Neural cell (in vitro differentiated cells): ENCODE measurements around the gene FABP1. TPM values are rescaled to one million over a fixed set of nuclear protein-coding genes. Genes with fewer than 3 reads are reported as not detected.

Experiments used
- H2AFZ ChIP-seq: fragments of 200-600, 300-800 bp; sonication (generic), shearing (Covaris generic); 2 replicates; pipeline ENCODE4 v1.6.0; 2014; ENCODE audit warnings: low read depth, mild to moderate bottlenecking, antibody characterized with exemption, low read length, moderate library complexity
- H3F3A ChIP-seq: fragments of 200-600 bp; shearing (Covaris generic); 2 replicates; pipeline ENCODE4 v1.6.1; 2016; ENCODE audit warnings: mild to moderate bottlenecking, moderate library complexity, mixed read lengths, antibody characterized with exemption, low read length; ENCODE audit not compliant: insufficient read depth, poor library complexity, severe bottlenecking
- H3K27ac ChIP-seq: fragments of 200-600, 300-800 bp; sonication (generic), shearing (Covaris generic); 2 replicates; pipeline ENCODE4 v1.5.1; 2014; ENCODE audit warnings: mild to moderate bottlenecking, low read length, moderate library complexity
- H3K27me3 ChIP-seq: fragments of 300-800, 200-600 bp; sonication (generic), shearing (Covaris generic); 2 replicates; pipeline ENCODE4 v1.6.0; 2014; ENCODE audit warnings: mild to moderate bottlenecking, low read depth, low read length, moderate library complexity; ENCODE audit not compliant: insufficient read depth
- H3K36me3 ChIP-seq: fragments of 300-800, 200-600 bp; sonication (generic), shearing (Covaris generic); 2 replicates; pipeline ENCODE4 v1.5.1; 2014; ENCODE audit warnings: mild to moderate bottlenecking, antibody characterized with exemption, low read length, moderate library complexity; ENCODE audit not compliant: insufficient read depth
- H3K4me2 ChIP-seq: fragments of 300-800, 200-600 bp; sonication (generic), shearing (Covaris generic); 2 replicates; pipeline ENCODE4 v1.6.0; 2014; ENCODE audit warnings: mild to moderate bottlenecking, low read length
- H3K4me3 ChIP-seq: fragments of 300-800, 200-600 bp; sonication (generic), shearing (Covaris generic); 2 replicates; pipeline ENCODE4 v1.5.1; 2014; ENCODE audit warnings: mild to moderate bottlenecking, low read length, moderate library complexity
- H3K79me2 ChIP-seq: fragments of 200-600 bp; shearing (Covaris generic); replicated peaks from 2 replicates; pipeline ENCODE4 v1.6.0; 2014; ENCODE audit warnings: mild to moderate bottlenecking, low read length, moderate library complexity; ENCODE audit not compliant: insufficient read depth
- H3K9ac ChIP-seq: fragments of 300-800, 200-600 bp; sonication (generic), shearing (Covaris generic); 2 replicates; pipeline ENCODE4 v1.6.1; 2016; ENCODE audit warnings: mild to moderate bottlenecking, low read length, mixed read lengths
- H3K9me2 ChIP-seq: fragments of 200-600 bp; shearing (Covaris generic); 2 replicates; pipeline ENCODE4 v1.6.1; 2016; ENCODE audit warnings: mild to moderate bottlenecking, low read length, mixed read lengths; ENCODE audit not compliant: insufficient read depth
- H3K9me3 ChIP-seq: fragments of 200-600, 300-800 bp; sonication (generic), shearing (Covaris generic); 2 replicates; pipeline ENCODE4 v1.6.1; 2016; ENCODE audit warnings: mild to moderate bottlenecking, mixed run types, low read length, moderate library complexity, mixed read lengths
- H4K20me1 ChIP-seq: fragments of 200-600 bp; shearing (Covaris generic); 2 replicates; pipeline ENCODE4 v1.6.1; 2016; ENCODE audit warnings: mild to moderate bottlenecking, mixed run types; ENCODE audit not compliant: insufficient read depth
- EP300 ChIP-seq: fragments of 450-650 bp; conservative IDR thresholded peaks from 2 replicates; pipeline ENCODE4 v1.6.1; 2014; ENCODE audit warnings: antibody characterized with exemption, mild to moderate bottlenecking, moderate library complexity; ENCODE audit not compliant: poor library complexity, severe bottlenecking
- EZH2 ChIP-seq: fragments of 200-600, 300-800 bp; shearing (Covaris generic), sonication (generic); IDR thresholded peaks from 2 replicates; pipeline ENCODE4 v1.6.1; 2014; ENCODE audit warnings: antibody characterized with exemption, low read length, borderline replicate concordance, mild to moderate bottlenecking; ENCODE audit not compliant: insufficient read depth, poor library complexity, severe bottlenecking
- MXI1 ChIP-seq: fragments of 450-650 bp; conservative IDR thresholded peaks from 2 replicates; pipeline ENCODE4 v1.6.1; 2014; ENCODE audit warnings: antibody characterized with exemption, mild to moderate bottlenecking; ENCODE audit not compliant: poor library complexity, severe bottlenecking
- POLR2AphosphoS5 ChIP-seq: IDR thresholded peaks from 2 replicates; pipeline ENCODE4 v1.6.1; 2012
- RAD21 ChIP-seq: fragments of 450-650 bp; conservative IDR thresholded peaks from 2 replicates; pipeline ENCODE4 v1.6.1; 2014; ENCODE audit warnings: antibody characterized with exemption, mild to moderate bottlenecking, moderate library complexity
- REST ChIP-seq: IDR thresholded peaks from 2 replicates; pipeline ENCODE4 v1.6.1; 2012; ENCODE audit warnings: borderline replicate concordance
- SMC3 ChIP-seq: fragments of 450-650 bp; conservative IDR thresholded peaks from 2 replicates; pipeline ENCODE4 v1.6.1; 2014; ENCODE audit warnings: antibody characterized with exemption, mild to moderate bottlenecking, moderate library complexity; ENCODE audit not compliant: poor library complexity
- TAF1 ChIP-seq: IDR thresholded peaks from 2 replicates; pipeline ENCODE4 v1.6.1; 2012; ENCODE audit warnings: low read depth
- polyA plus RNA-seq: library from polyadenylated mRNA; depleted of rRNA; stranded (reverse); fragments of >200 nt; gene quantifications from 2 replicates; pipeline ENCODE4 v1.2.3, GENCODE V29; 2014
- TF ChIP-seq, protein P1 (sequence below): fragments of 450-650 bp; IDR thresholded peaks from 2 replicates; pipeline ENCODE4 v1.5.1; 2014; ENCODE audit warnings: antibody characterized with exemption, mild to moderate bottlenecking, moderate library complexity; ENCODE audit not compliant: poor library complexity, severe bottlenecking

Gene FABP1
- polyA plus RNA-seq, 1 donor from 2014 or later = not detected

- no peaks in the 10 kb centered on the region for H3K36me3 ChIP-seq
- H3K9me2 ChIP-seq = no peaks in the 10 kb centered on the region
- no peaks in the 10 kb centered on the region for H4K20me1 ChIP-seq
- no peak overlapping the region for H2AFZ ChIP-seq
- no peak overlapping the region for H3K4me2 ChIP-seq
- no peaks in the 10 kb centered on the region for H3F3A ChIP-seq
- H3K9me3 ChIP-seq = no peaks in the 10 kb centered on the region
- TF ChIP-seq SMC3 = no peak
- no peak for TF ChIP-seq EZH2
- no peak for TF ChIP-seq RAD21
- no peak for TF ChIP-seq TAF1
- no peak for TF ChIP-seq POLR2AphosphoS5
- no peak for TF ChIP-seq REST
- TF ChIP-seq MXI1 = no peak
- TF ChIP-seq, protein P1, sequence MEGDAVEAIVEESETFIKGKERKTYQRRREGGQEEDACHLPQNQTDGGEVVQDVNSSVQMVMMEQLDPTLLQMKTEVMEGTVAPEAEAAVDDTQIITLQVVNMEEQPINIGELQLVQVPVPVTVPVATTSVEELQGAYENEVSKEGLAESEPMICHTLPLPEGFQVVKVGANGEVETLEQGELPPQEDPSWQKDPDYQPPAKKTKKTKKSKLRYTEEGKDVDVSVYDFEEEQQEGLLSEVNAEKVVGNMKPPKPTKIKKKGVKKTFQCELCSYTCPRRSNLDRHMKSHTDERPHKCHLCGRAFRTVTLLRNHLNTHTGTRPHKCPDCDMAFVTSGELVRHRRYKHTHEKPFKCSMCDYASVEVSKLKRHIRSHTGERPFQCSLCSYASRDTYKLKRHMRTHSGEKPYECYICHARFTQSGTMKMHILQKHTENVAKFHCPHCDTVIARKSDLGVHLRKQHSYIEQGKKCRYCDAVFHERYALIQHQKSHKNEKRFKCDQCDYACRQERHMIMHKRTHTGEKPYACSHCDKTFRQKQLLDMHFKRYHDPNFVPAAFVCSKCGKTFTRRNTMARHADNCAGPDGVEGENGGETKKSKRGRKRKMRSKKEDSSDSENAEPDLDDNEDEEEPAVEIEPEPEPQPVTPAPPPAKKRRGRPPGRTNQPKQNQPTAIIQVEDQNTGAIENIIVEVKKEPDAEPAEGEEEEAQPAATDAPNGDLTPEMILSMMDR = no peak
- no peak for TF ChIP-seq EP300
- no peak overlapping the region for H3K4me3 ChIP-seq
- no peaks in the 10 kb centered on the region for H3K79me2 ChIP-seq
- H3K27me3 ChIP-seq = no peaks in the 10 kb centered on the region
- H3K9ac ChIP-seq = no peak overlapping the region
- no peak overlapping the region for H3K27ac ChIP-seq
These were observed 40.1 kb downstream of the FABP1 start for GRCh38 chr2:88087763-88088162.

- H3K79me2 ChIP-seq = no peaks in the 10 kb centered on the region
These were observed 40.8 kb downstream of the FABP1 start for GRCh38 chr2:88087073-88087472.

More at GRCh38 chr2:88087073-88087472, 40.8 kb downstream of the FABP1 start:
- no peaks in the 10 kb centered on the region for H4K20me1 ChIP-seq
- no peaks in the 10 kb centered on the region for H3K9me2 ChIP-seq
- H3K27me3 ChIP-seq = no peaks in the 10 kb centered on the region
- H3K27ac ChIP-seq = no peak overlapping the region
- H3K4me3 ChIP-seq = no peak overlapping the region
- TF ChIP-seq EP300 (no peak), MXI1 (no peak), POLR2AphosphoS5 (no peak), REST (no peak), EZH2 (no peak), RAD21 (no peak), SMC3 (no peak), TAF1 (no peak)
- TF ChIP-seq, protein P1 = no peak
- H3F3A ChIP-seq = no peaks in the 10 kb centered on the region
- no peaks in the 10 kb centered on the region for H3K36me3 ChIP-seq
- no peaks in the 10 kb centered on the region for H3K9me3 ChIP-seq
- no peak overlapping the region for H3K9ac ChIP-seq
- no peak overlapping the region for H3K4me2 ChIP-seq
- H2AFZ ChIP-seq = no peak overlapping the region
